ENCODE data around the gene MRPL34. TPM values are rescaled to one million over a fixed set of nuclear protein-coding genes. Genes with fewer than 3 reads are reported as not detected.
"Not testable (repeated sequence)": the region's sequence is repeated elsewhere in the genome, so short reads cannot be mapped to it uniquely, and the experiment has no call there.

The MRPL34 gene
- total RNA-seq, 1 experiment from 2014 or later = 83.3 TPM

- no peak for DNase-seq (ENCODE audit: low read depth)
These were observed 20.1 kb upstream of the MRPL34 start for GRCh38 chr19:17285415-17286135.

GRCh38 chr19:17286263-17286662, 19.4 kb upstream of the MRPL34 start:
- no peak for DNase-seq (ENCODE audit: low read depth)

DNA sequence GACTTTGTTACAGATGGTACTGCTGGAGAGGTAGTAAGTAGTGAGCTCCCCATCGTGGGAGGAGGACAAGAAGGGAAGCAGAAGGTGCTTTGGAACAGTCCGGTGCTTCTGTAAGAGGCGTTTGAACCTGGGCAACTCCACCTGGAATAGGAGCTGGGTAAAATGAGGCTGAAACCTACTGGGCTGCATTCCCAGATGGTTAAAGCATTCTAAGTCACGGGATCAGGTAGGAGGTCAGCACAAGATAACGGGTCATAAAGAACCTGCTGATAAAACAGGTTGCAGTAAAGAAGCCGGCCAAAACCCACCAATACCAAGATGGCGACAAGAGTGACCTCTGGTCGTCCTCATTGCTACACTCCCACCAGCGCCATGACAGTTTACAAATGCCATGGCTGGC, 18.9 kb upstream of the MRPL34 start:
- no peak for DNase-seq (ENCODE audit: low read depth)

- DNase-seq (ENCODE audit: low read depth) = no peak
These were observed 16.2 kb upstream of the MRPL34 start for GRCh38 chr19:17289489-17289888.

GRCh38 chr19:17292301-17293074, 13.2 kb upstream of the MRPL34 start:
- DNase-seq (ENCODE audit: low read depth) = peak; percentile 54

DNA sequence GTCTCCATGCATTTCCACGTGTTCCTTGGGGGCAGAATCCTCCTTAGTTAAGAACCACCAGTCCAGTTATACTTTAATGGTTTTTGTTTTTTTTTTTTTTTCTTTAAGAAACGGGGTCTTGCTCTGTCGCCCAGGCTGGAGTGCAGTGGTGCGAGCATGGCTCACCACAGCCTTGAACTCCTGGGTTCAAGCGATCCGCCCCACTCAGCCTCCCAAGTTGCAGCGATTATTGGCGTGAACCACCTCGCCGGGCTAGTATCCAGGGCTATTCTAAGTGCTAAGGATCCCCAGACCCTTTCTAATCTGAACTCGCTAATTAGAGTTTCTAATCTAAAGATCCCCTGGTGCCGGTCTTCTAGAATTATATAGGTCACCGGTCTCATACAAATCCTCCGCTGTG, 12.1 kb upstream of the MRPL34 start:
- no peak for DNase-seq (ENCODE audit: low read depth)

DNA sequence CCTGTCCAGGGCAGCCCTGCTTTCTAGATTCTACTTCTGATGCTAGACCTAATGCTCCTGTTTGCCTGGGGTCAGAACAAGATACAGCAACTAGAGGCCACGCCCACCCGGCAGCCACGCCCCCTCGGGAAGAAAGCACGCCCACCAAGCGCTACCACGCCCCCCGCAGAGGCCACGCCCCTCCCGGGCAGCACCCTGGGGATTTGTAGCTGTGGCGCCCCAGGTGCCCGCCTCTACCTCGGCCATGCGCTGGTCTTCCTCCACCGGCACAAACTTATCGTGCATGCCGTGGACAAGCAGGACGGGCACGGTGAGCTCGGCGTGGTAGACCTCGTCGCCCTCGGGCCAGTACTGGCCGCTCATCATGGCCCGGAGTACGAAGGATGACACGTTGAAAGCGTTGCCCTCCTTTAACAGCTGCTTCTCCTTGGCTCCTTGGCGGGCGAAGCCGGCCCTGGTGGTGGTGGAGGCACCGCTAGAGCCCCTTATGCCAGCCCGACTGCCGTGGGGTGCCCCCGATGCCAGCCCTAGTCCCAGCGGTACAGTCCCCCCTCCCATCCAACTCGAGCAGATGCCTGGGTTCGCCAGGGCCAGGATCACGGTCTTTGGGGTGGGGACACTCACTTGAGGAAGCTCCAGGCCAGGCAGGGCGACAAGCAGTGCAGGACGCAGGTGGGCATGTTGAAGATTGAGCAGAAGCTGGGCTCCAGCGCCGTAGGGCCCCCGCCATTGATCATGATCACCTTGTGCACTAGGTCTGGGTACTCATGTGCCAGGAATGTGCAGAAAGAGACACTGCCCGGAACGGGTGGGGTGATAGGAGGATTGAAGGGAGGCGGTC, 11.4 kb upstream of the MRPL34 start:
- no peak for DNase-seq (ENCODE audit: low read depth)

- DNase-seq (ENCODE audit: low read depth) = not testable (repeated sequence)
These were observed 10.1 kb upstream of the MRPL34 start for GRCh38 chr19:17295551-17295950.

DNA sequence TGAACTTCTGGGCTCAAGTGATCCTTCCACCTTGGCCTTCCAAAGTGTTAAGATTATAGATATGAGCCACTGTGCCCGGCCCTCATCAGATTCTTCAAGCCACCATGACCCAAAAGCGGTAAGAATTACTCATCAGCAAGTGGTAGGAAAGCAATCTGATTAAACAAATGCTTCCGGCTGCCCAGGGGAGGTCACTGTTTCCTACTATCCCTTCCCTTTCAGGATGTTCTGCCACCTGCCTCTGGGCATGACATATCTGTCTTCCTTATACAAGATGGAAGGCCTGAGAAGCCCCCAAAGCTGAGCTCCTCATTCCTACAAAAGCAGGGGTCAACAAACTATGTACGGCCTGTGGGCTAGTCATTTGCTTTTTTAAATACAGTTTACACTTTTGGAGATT, 9.4 kb upstream of the MRPL34 start:
- peak; percentile 84 for DNase-seq (ENCODE audit: low read depth)

DNA sequence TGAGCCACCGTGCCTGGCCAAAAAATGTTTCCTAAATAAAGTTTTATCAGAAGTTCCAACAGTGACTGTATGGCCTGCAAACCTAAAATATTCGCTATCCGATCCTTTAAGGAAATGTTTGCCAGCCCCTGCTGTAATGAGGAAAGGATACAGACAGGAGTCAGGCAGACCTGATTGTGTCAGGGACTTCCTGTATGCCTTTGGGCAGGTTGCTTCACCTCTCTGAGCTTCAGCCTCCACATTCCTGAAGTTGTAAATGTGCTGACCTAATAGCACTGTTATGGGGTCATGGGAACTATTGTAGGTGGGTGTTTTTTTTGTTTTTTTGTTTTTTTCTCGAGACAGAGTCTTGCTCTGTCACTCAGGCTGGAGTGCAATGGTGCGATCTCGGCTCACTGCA, 8.7 kb upstream of the MRPL34 start:
- DNase-seq (ENCODE audit: low read depth) = no peak

- DNase-seq (ENCODE audit: low read depth) = no peak
These were observed 4.6 kb upstream of the MRPL34 start for GRCh38 chr19:17300992-17301619.

DNA sequence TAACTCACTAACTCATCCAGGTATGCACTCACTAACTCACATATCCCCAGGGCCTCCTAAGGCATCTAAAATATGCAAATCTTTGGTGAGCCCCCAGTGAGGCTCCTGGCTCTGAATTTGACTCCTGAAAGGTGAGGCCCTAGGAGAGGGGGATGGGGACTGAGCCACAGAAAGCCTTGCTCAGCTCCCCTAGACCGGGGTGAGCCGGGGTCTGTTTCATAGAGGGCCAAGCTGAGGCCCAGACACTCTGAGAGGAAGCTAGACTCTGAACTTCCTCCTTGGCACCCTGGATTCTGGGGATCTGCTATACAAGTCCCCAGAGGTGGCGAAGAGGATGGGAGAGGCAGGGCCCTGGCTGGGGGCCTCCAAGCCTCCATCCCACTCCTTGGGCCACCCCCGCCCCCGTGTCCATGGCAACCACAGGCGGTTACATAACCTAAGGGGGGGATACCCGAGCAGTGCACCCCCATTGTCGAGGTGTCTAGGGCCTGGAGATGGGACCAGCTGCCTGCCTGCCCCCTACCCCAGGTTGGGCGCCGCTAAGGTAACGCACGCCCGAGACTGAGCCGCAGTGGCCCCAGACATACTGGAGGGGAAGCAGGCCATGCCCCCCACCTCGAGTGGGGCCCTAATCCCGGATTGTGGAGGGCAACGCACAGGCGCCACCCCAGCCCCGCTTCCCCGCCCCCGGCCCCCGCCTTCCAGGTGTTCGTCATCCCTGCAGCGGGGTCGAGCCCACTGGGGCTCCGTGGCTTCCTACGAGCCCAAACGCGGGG, 3.1 kb upstream of the MRPL34 start:
- no peak for DNase-seq (ENCODE audit: low read depth)

- peak; percentile 91 for DNase-seq (ENCODE audit: low read depth)
These were observed 2.3 kb upstream of the MRPL34 start, which contains the start of gene ABHD8 for GRCh38 chr19:17303167-17303939. ABHD8 (minus strand) TSS chr19:17303425; CDS start chr19:17301616, 1,809 bp downstream.

DNA sequence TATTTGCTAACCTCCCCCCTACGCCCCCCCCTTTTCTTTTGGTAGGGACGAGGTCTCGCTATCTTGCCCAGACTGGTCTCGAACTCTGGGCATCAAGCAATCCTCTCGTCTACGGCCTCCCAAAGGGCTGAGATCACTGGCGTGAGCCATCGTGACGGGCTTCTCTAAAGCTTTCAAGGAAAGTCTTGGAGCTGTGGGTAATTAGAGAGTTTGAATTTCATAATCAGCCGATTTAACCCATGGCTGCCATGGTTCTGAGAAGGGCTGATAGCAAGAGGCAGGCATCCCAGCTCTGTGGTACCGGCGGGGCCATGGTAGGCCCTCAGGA, 1.8 kb upstream of the MRPL34 start:
- DNase-seq (ENCODE audit: low read depth) = no peak

GRCh38 chr19:17304386-17305215, 1.1 kb upstream of the MRPL34 start:
- DNase-seq (ENCODE audit: low read depth) = no peak

GRCh38 chr19:17305216-17305516, 506 bp upstream of the MRPL34 start:
- DNase-seq (ENCODE audit: low read depth) = no peak

GRCh38 chr19:17306285-17306714, 628 bp downstream of the MRPL34 start:
- DNase-seq (ENCODE audit: low read depth) = no peak

- no peak for DNase-seq (ENCODE audit: low read depth)
These were observed 2.3 kb downstream of the MRPL34 start for GRCh38 chr19:17307876-17308377.

- peak; percentile 100 for DNase-seq (ENCODE audit: low read depth)
These were observed 3.7 kb downstream of the MRPL34 start, which contains the start of gene DDA1 for GRCh38 chr19:17309198-17309964. DDA1 (plus strand) TSS chr19:17309563; CDS start chr19:17309655, 92 bp downstream.

Measured in M059J (cell line).